Measurements from ENCODE around the gene BAG1.
A peak's percentile ranks its signal among the peaks of the same experiment; 100 is the strongest.

Gene BAG1

GRCh38 chr9:33277484-33277883 is 13.0 kb upstream of the BAG1 start:
- no peak overlapping the region for H3K27ac ChIP-seq
- no peak for DNase-seq (ENCODE audit: low read depth, low spot score)

GRCh38 chr9:33273972-33274328 is 9.4 kb upstream of the BAG1 start:
- no peak for DNase-seq (ENCODE audit: low read depth, low spot score)
- no peak overlapping the region for H3K27ac ChIP-seq

DNA sequence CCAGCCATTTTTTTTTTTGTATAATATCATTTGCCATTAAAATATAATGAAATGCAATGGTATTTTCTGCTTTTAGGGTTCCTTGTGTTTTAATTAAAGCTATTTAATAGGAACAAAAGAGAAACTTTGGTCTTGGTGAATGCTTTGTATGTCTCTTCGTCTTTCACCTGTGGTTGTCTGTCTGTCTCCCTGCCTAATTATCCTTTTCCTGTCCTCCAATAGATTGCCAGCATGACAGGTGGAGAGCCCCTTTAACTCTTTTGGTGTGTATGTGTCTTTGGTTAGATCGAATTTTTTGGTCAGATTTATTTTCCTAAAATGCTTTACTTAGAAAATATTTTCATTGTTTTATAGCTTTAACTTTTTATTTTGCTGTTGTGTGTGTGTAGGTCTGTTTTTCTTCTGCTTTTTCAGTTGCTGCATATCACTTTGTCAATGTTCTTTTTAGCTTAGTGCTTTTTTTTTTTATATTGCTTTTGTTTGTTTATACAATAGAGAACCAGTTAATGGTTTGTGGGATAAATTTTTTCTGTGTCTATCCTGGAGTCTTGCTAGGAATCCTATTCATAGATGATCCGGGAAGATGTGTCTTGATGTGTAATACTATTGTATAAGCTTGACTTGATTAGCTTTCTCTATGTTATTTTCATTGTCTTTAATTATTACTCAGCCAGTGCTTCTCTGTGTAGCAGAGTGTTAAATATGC is 8.9 kb upstream of the BAG1 start:
- H3K27ac ChIP-seq, result no peak overlapping the region
- no peak for DNase-seq (ENCODE audit: low read depth, low spot score)

- no peak for DNase-seq (ENCODE audit: low read depth, low spot score)
- H3K27ac ChIP-seq, result no peak overlapping the region
These were observed 7.6 kb upstream of the BAG1 start for GRCh38 chr9:33272061-33272460.

GRCh38 chr9:33270146-33270545 is 5.6 kb upstream of the BAG1 start:
- DNase-seq (ENCODE audit: low read depth, low spot score), result no peak
- H3K27ac ChIP-seq, result no peak overlapping the region

- no peak for DNase-seq (ENCODE audit: low read depth, low spot score)
- H3K27ac ChIP-seq, result no peak overlapping the region
These were observed 2.8 kb upstream of the BAG1 start for GRCh38 chr9:33267151-33267767.

- H3K27ac ChIP-seq, result peak overlapping the region; percentile 75
- no peak for DNase-seq (ENCODE audit: low read depth, low spot score)
These were observed 830 bp upstream of the BAG1 start for GRCh38 chr9:33265211-33265865.

- no peak for DNase-seq (ENCODE audit: low read depth, low spot score)
- peak overlapping the region; percentile 75 for H3K27ac ChIP-seq
These were observed 470 bp downstream of the BAG1 start for GRCh38 chr9:33264003-33264472.

GRCh38 chr9:33263131-33264002 is 1.1 kb downstream of the BAG1 start:
- DNase-seq (ENCODE audit: low read depth, low spot score), result no peak

DNA sequence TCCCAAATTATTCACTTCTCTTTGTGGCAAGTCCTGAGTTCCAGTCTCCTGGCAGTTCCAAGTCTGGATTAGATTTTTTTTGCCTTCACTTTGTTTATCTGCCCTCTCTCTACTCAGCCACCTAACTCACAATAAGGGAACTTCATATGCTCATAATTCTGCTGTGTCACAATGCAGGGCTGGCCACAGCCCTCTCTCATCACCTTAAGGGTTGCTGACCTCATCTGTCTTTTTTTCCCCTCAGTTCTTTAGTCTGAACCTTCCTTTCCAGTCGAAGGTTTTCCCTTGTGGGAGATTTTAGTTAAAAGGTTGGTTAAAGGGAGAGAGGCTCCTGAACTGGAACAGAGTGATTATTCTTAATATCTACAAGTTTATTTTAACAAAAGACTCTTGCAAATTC is 4.1 kb downstream of the BAG1 start:
- no peak overlapping the region for H3K27ac ChIP-seq
- DNase-seq (ENCODE audit: low read depth, low spot score), result no peak

More at GRCh38 chr9:33263131-33264002, 1.1 kb downstream of the BAG1 start:
- peak overlapping the region; percentile 75 for H3K27ac ChIP-seq

GRCh38 chr9:33257276-33257675 is 7.2 kb downstream of the BAG1 start:
- DNase-seq (ENCODE audit: low read depth, low spot score), result no peak

GRCh38 chr9:33256236-33256635 is 8.3 kb downstream of the BAG1 start:
- H3K27ac ChIP-seq, result peak overlapping the region; percentile 43
- no peak for DNase-seq (ENCODE audit: low read depth, low spot score)

More at GRCh38 chr9:33257276-33257675, 7.2 kb downstream of the BAG1 start:
- H3K27ac ChIP-seq, result no peak overlapping the region

- H3K27ac ChIP-seq, result peak overlapping the region; percentile 43
- DNase-seq (ENCODE audit: low read depth, low spot score), result no peak
These were observed 9.0 kb downstream of the BAG1 start for GRCh38 chr9:33255471-33255870.

GRCh38 chr9:33255014-33255413 is 9.5 kb downstream of the BAG1 start:
- no peak overlapping the region for H3K27ac ChIP-seq
- no peak for DNase-seq (ENCODE audit: low read depth, low spot score)

GRCh38 chr9:33254211-33254610 is 10.3 kb downstream of the BAG1 start:
- H3K27ac ChIP-seq, result no peak overlapping the region
- DNase-seq (ENCODE audit: low read depth, low spot score), result no peak

- DNase-seq (ENCODE audit: low read depth, low spot score), result peak; percentile 37
- peak overlapping the region; percentile 72 for H3K27ac ChIP-seq
These were observed 14.0 kb downstream of the BAG1 start for GRCh38 chr9:33250458-33250995.

DNA sequence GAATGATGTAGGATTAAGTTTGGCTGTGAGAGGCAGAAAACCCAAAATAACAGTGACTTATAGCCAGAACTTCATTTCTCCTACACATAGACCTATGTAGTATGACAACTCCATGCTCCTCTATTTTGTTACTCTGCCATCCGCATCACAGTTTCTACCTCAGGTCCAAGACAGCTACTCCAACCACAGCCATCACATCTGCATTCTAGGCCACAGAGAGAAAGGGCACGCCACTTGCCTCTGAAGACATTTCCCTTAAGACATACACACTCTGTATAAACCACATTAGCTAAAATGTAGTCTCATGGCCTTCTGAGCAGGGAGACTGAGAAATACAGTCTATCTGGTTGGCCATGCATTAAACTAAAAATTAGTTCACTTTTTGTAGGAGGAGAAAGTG is 14.5 kb downstream of the BAG1 start:
- H3K27ac ChIP-seq, result peak overlapping the region; percentile 72
- DNase-seq (ENCODE audit: low read depth, low spot score), result no peak

GRCh38 chr9:33249087-33249658 is 15.3 kb downstream of the BAG1 start:
- no peak for DNase-seq (ENCODE audit: low read depth, low spot score)
- H3K27ac ChIP-seq, result peak overlapping the region; percentile 72

DNA sequence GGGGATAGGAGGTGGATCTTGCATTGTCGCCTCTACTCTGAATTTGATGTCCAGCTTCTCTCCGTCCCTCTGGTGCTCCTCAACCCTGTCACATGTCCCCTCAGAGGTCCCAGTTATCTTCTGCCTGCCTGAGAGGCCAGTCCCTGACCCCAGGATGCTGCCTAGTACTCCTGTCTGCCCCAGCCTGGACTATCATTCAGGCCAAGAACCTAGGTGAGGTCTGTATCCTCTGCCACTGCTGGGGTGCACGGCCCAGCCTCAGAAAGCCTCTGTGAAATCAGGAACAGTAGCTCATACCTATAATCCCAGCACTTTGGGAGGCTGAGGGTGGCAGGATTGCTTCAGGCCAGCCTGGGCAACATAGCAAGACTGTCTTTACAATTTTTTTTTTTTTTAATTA is 15.9 kb downstream of the BAG1 start:
- no peak for DNase-seq (ENCODE audit: low read depth, low spot score)
- no peak overlapping the region for H3K27ac ChIP-seq
